WI38 (cell line): ENCODE measurements around the gene NMT2.
A peak's percentile ranks its signal among the peaks of the same experiment; 100 is the strongest.

Experiments
- H3K4me3 ChIP-seq: 2 replicates; pipeline ENCODE4 v1.5.1; 2011; ENCODE audit warnings: low read depth, mild to moderate bottlenecking, control low read depth, low read length
- CTCF ChIP-seq: IDR thresholded peaks from 2 replicates; pipeline ENCODE4 v1.5.1; 2012; ENCODE audit warnings: low read depth, mild to moderate bottlenecking, control low read depth, low read length

The NMT2 gene

GRCh38 chr10:15168291-15168785 is at the start of gene NMT2:
TSS of gene NMT2 (minus strand) at chr10:15168693. CDS start at chr10:15168612, 81 bp downstream.
- H3K4me3 ChIP-seq = peak within 1 kb of the TSS; percentile 86
- TF ChIP-seq CTCF = 0 out of 2 replicates have a peak, but pooled peaks have one; percentile 8

- no peak overlapping the region for H3K4me3 ChIP-seq
- no peak for TF ChIP-seq CTCF
Observed at GRCh38 chr10:15216700-15217099, 48.2 kb upstream of the NMT2 start.

GRCh38 chr10:15214237-15214636 is 45.7 kb upstream of the NMT2 start:
- no peak for TF ChIP-seq CTCF
- no peak overlapping the region for H3K4me3 ChIP-seq

- no peak overlapping the region for H3K4me3 ChIP-seq
- no peak for TF ChIP-seq CTCF
Observed at GRCh38 chr10:15213461-15213861, 45.0 kb upstream of the NMT2 start.

- no peak overlapping the region for H3K4me3 ChIP-seq
- no peak for TF ChIP-seq CTCF
Observed at GRCh38 chr10:15211464-15211979, 43.0 kb upstream of the NMT2 start.

- TF ChIP-seq CTCF = no peak
- H3K4me3 ChIP-seq = no peak overlapping the region
Observed at GRCh38 chr10:15210521-15210920, 42.0 kb upstream of the NMT2 start.

- peak; percentile 87 for TF ChIP-seq CTCF
- no peak overlapping the region for H3K4me3 ChIP-seq
Observed at GRCh38 chr10:15209827-15210509, 41.5 kb upstream of the NMT2 start.
